ENCODE results near the gene GPA33. TPM values are rescaled to one million over a fixed set of nuclear protein-coding genes. Genes with fewer than 3 reads are reported as not detected.

GPA33 gene
- total RNA-seq, 1 experiment from 2014 or later, result not detected

- Histone ChIP-seq H4K20me1 (ENCODE audit: control insufficient read depth, insufficient read depth, insufficient read length) (no peaks in the 10 kb centered on the region), H3K23ac (ENCODE audit: insufficient read length, low read depth, low read length) (no peak overlapping the region), H3K56ac (ENCODE audit: insufficient read length, low read depth, low read length) (no peak overlapping the region), H2AK5ac (ENCODE audit: insufficient read length, low read length) (no peak overlapping the region), H3K79me1 (ENCODE audit: insufficient read depth, low read depth, low read length, poor library complexity, severe bottlenecking) (no peaks in the 10 kb centered on the region), H3K9ac (ENCODE audit: extremely low read depth, insufficient read length, low read length) (no peak overlapping the region), H4K5ac (ENCODE audit: insufficient read length, low read depth, low read length) (no peak overlapping the region), H3K14ac (ENCODE audit: insufficient read depth, low read length) (no peak overlapping the region), H3K4me1 (ENCODE audit: insufficient read depth, low read length) (no peaks in the 10 kb centered on the region), H3K4me2 (ENCODE audit: insufficient read depth, insufficient read length, low read length) (no peak overlapping the region), H4K91ac (ENCODE audit: insufficient read length, low read depth, low read length) (no peak overlapping the region), H2BK15ac (ENCODE audit: low read depth, low read length) (no peak overlapping the region), H3T11ph (ENCODE audit: low read length) (no peak overlapping the region), H3K23me2 (ENCODE audit: insufficient read length, low read depth, low read length, poor library complexity, severe bottlenecking) (no peaks in the 10 kb centered on the region), H3K27ac (ENCODE audit: insufficient read length, low read depth, low read length) (no peak overlapping the region), H2BK20ac (ENCODE audit: low read depth, low read length, poor library complexity, severe bottlenecking) (no peak overlapping the region), H2AFZ (ENCODE audit: low read length) (no peak overlapping the region), H2BK120ac (ENCODE audit: low read depth, low read length, poor library complexity, severe bottlenecking) (no peak overlapping the region), H4K8ac (replicated peaks; ENCODE audit: insufficient read length, low read depth, low read length) (no peak overlapping the region), H3K18ac (ENCODE audit: insufficient read length, low read depth, low read length) (no peak overlapping the region), H3K4ac (ENCODE audit: low read depth, low read length) (no peak overlapping the region), H2BK5ac (ENCODE audit: insufficient read length, low read length) (no peak overlapping the region), H2BK12ac (ENCODE audit: insufficient read length, low read depth, low read length) (no peak overlapping the region), H3K79me2 (ENCODE audit: insufficient read depth, low read length) (no peaks in the 10 kb centered on the region), H3K27me3 (ENCODE audit: insufficient read depth, low read length) (no peaks in the 10 kb centered on the region), H3K9me3 (ENCODE audit: control insufficient read depth, low read depth, low read length) (no peaks in the 10 kb centered on the region)
- Mint-ChIP-seq H3K4me3 (no peak overlapping the region), H3K4me1 (peaks cover 6 to 12% of the 10 kb centered on the region in 2 experiments; a peak in 3 of 4 replicates), H3K36me3 (ENCODE audit: insufficient read depth in 1 of 3, low read depth in 3 of 3) (no peaks in the 10 kb centered on the region), H3K9me3 (no peaks in the 10 kb centered on the region), H3K27ac (no peak overlapping the region), H3K27me3 (ENCODE audit: low read depth) (no peaks in the 10 kb centered on the region; the same call in 1 of the 2 replicates)
- no peak for DNase-seq
- no CpG with 5 or more reads among the region's 2 CpGs for WGBS (ENCODE audit: extremely low coverage, insufficient read length, low lambda C conversion rate)
- no peak for TF ChIP-seq CTCF (conservative IDR thresholded peaks at IDR 0.05)
Measured at GRCh38 chr1:167012570-167012969, 77.6 kb downstream of the GPA33 start.
